NCI-H2227 (cell line): ENCODE results near the gene C20orf202.
"Not testable (repeated sequence)": the region's sequence is repeated elsewhere in the genome, so short reads cannot be mapped to it uniquely, and the experiment has no call there.

Source experiments
- DNase-seq: peaks from one replicate; lab custom pipeline; 2025; ENCODE audit not compliant: unreplicated experiment; lab: John Stamatoyannopoulos, UW

Gene C20orf202

GRCh38 chr20:1207293-1207878, 4.1 kb downstream of the C20orf202 start:
- no peak for DNase-seq

- no peak for DNase-seq
Measured at GRCh38 chr20:1209447-1210387, 6.5 kb downstream of the C20orf202 start.

- DNase-seq = no peak
Measured at GRCh38 chr20:1210501-1210900, 7.2 kb downstream of the C20orf202 start.

DNA sequence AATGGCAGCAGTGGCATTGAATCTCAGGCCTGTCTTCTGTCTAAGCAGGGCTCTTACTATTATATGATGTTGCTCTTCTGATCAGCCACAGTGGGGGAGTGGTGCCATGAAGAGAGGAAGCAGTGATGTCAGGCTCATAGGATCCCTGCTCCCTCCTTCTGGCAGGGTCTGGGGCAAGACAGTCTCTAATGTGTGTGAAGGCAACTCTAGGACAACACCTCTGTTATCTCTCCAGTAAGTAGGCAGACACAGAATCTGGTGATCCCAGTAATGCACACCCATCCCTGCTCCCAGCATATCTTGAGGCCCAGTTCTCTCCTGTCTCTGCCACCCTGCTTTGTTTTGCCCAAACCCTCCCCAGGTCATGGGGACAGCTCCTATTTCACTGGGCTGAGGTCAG, 8.8 kb downstream of the C20orf202 start:
- DNase-seq = no peak

GRCh38 chr20:1212607-1213396, 9.5 kb downstream of the C20orf202 start:
- peak; percentile 75 for DNase-seq

DNA sequence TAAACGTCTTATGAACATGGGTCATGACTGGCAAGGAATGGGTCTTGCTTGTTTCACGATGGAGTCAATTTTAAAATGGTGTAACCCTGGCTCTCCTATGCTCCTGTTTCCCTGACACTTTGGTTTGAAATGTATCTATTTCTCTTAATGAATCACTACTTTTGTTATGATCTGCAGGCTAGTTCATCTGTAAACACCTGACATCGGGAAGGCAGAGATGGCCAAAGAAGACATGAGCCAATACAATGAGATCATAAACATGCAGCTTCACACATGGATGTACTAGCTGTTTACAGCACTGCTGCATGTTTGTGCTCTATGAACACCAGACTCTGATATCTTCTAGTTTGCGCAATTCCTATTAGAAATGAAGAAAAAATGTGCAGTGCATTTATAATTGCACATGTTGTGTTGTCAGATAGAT, 11.6 kb downstream of the C20orf202 start:
- no peak for DNase-seq

GRCh38 chr20:1215386-1216170, 12.3 kb downstream of the C20orf202 start:
- no peak for DNase-seq

DNA sequence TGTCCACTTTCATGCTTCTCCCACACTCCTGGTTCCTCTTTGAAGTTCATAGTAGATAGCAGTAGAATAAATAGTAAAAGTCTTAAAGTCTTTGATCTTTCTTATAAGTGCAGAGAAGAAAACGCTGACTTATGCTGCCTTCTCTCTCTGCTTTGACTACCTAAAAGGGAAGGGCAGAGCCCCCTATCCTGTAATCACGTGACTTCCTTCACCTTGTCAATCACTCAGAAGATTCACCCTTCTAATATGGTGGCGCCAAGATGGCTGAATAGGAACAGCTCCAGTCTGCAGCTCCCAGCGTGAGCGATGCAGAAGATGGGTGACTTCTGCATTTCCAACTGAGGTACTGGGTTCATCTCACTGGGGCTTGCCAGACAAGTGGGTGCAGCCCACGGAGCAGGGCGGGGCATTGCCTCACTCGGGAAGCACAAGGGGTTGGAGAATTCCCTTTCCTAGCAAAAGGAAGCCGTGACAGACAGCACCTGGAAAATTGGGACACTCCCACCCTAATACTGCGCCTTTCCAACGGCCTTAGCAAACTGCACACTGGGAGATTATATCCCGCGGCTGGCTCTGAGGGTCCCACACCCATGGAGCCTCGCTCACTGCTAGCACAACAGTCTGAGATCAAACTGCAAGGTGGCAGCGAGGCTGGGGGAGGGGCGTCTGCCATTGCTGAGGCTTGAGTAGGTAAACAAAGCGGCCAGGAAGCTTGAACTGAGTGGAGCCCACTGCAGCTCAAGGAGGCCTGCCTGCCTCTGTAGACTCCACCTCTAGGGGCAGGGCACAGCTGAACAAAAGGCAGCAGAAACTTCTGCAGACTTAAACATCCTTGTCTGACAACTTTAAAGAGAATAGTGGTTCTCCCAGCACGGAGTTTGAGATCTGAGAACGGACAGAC, 13.5 kb downstream of the C20orf202 start:
- DNase-seq = not testable (repeated sequence)

GRCh38 chr20:1222750-1223149, 19.5 kb downstream of the C20orf202 start:
- not testable (repeated sequence) for DNase-seq

GRCh38 chr20:1224205-1224890, 21.1 kb downstream of the C20orf202 start:
- DNase-seq = no peak

GRCh38 chr20:1225263-1225782, 22.1 kb downstream of the C20orf202 start:
- no peak for DNase-seq

GRCh38 chr20:1225783-1226654, 22.8 kb downstream of the C20orf202 start, which contains the start of gene RAD21L1:
RAD21L1 (plus strand) TSS chr20:1226044; CDS start chr20:1228454, 2,410 bp downstream.
- peak; percentile 83 for DNase-seq

DNA sequence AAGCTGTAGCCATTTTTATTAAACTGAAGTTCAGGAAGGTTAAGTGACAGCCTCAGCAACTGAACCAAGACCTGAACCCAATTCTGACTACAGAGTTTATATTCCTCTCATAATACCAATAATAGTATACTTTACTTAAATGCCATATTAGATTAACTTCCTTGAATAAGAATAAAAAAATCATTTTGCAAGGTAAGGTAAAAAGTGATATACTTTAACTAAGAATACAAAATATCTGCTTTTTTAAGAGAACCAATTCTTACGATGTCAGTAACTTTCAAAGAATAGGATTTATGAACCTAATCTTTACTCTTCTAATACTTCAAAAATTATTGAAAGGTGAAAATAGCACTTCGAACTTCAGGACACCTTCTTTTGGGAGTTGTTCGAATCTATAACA, 26.3 kb downstream of the C20orf202 start:
- no peak for DNase-seq

- DNase-seq = no peak
Measured at GRCh38 chr20:1232286-1233111, 29.2 kb downstream of the C20orf202 start.

DNA sequence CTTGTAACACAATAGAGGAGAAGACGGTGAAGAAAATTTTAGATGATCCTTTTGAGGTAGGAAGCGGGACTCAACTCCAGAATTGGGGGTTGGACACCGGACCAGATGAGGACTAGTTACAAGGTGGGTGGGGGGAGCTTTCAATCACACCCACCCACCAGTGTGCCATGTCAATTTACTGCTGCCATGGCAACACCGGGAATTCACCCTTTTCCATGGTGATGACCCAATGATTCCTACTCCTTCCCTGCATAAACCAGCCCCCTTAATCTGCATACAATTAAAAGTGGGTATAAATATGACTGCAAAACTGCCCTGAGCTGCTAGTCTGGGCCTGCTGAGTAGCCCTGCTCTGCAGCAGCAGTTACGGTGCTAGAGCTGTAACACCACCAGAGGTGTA, 37.3 kb downstream of the C20orf202 start:
- no peak for DNase-seq

- no peak for DNase-seq
Measured at GRCh38 chr20:1241456-1241855, 38.2 kb downstream of the C20orf202 start.

- no peak for DNase-seq
Measured at GRCh38 chr20:1242099-1242498, 38.8 kb downstream of the C20orf202 start.
